Measurements from ENCODE around the gene FYN. TPM values are rescaled to one million over a fixed set of nuclear protein-coding genes. Genes with fewer than 3 reads are reported as not detected.
"Not testable (repeated sequence)": the region's sequence is repeated elsewhere in the genome, so short reads cannot be mapped to it uniquely, and the experiment has no call there.

FYN gene
- total and polyA plus RNA-seq, 2 experiments from 2014 or later = 58.6 to 166 TPM

DNA sequence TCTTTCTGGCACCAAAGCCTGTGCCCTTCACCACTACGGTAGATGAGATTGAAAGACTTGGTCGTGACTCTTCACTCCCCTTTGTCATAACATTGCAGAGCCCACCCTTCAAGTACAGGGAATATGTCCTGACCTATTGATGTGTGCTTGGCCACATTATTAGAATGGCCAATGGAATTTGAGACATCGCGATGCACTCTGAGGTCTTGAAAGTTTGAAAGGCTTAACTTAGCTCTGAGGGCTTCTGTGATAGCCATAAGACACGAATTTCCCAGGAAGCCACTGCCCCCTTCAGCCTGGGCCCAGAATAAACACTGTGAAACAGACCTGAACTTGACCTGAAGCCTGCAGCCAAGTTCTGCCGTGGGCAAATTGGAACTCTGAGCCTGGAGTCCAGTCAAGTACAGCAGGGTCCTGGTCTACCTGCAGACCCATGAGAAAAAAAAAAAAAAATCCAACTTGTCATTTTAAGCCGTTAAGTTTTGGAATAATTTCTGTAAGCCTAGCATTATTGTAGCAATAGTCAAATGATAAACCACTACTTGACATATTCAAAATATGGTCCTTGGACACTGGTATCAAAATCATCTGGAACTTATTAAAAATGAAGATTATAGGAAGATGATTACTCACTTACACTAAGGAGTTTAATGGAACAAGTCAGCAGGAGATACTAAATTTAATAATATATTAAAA lies 230.6 kb downstream of the FYN start:
- H3K9ac ChIP-seq = no peak overlapping the region
- DNase-seq = peak; percentile 79
- H3F3A ChIP-seq (ENCODE audit: insufficient read depth) = peaks cover 4% of the 10 kb centered on the region; the same call in 1 of the 2 replicates
- H3K27me3 ChIP-seq (replicated peaks; ENCODE audit: insufficient read depth) = no peaks in the 10 kb centered on the region
- no peaks in the 10 kb centered on the region for H3K79me2 ChIP-seq (ENCODE audit: insufficient read depth)
- 37 to 44% methylated on average over 7 of the region's 7 CpGs for WGBS, 2 experiments (ENCODE audit: low coverage in 1 of 2, low lambda C conversion rate in 2 of 2, missing lambda C conversion rate in 2 of 2)
- no peaks in the 10 kb centered on the region for H4K20me1 ChIP-seq (ENCODE audit: insufficient read depth)
- H3K4me3 ChIP-seq = no peak overlapping the region
- no peak overlapping the region for H3K27ac ChIP-seq
- H2AFZ ChIP-seq = no peak overlapping the region
- TF ChIP-seq EZH2phosphoT487 (IDR thresholded peaks at IDR 0.05; ENCODE audit: insufficient read depth, low read depth) = no peak
- TF ChIP-seq EZH2 (IDR thresholded peaks at IDR 0.05; ENCODE audit: insufficient read depth, poor library complexity, severe bottlenecking) = no peak
- no peaks in the 10 kb centered on the region for H3K9me3 ChIP-seq (ENCODE audit: low read depth)
- H3K4me2 ChIP-seq (ENCODE audit: unreplicated experiment) = no peak overlapping the region
- no peaks in the 10 kb centered on the region for H3K9me2 ChIP-seq (ENCODE audit: insufficient read depth)
- H3K4me1 ChIP-seq (ENCODE audit: insufficient read depth) = peaks cover 4% of the 10 kb centered on the region; the same call in 1 of the 2 replicates
- in situ Hi-C loops (cut with MboI) = no loop called here
- no peaks in the 10 kb centered on the region for H3K36me3 ChIP-seq (ENCODE audit: low read depth)

DNA sequence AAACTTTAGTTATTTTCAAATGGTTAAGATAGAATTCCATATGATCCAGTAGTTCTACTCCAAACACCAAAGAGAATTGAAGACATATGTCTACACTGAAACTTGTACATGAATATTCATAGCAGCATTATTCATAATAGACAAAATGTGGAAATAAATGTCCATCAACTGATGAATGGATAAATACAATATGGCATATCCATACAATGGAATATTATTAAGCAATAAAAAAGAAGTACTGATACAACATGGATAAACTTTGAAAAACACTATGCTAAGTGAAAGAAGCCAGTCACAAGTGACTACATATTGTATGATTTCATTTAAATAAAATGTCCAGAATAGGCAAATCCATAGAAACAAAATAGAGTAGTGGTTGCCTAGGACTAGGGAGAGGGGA lies 234.0 kb downstream of the FYN start:
- H3K9ac ChIP-seq = no peak overlapping the region
- H3K36me3 ChIP-seq (ENCODE audit: low read depth) = no peaks in the 10 kb centered on the region
- TF ChIP-seq EZH2 (IDR thresholded peaks at IDR 0.05; ENCODE audit: insufficient read depth, poor library complexity, severe bottlenecking) (no peak), EZH2phosphoT487 (IDR thresholded peaks at IDR 0.05; ENCODE audit: insufficient read depth, low read depth) (no peak)
- no peak for DNase-seq
- H3K79me2 ChIP-seq (ENCODE audit: insufficient read depth) = no peaks in the 10 kb centered on the region
- no peaks in the 10 kb centered on the region for H3K4me1 ChIP-seq (ENCODE audit: insufficient read depth)
- H3K27me3 ChIP-seq (replicated peaks; ENCODE audit: insufficient read depth) = no peaks in the 10 kb centered on the region
- no peak overlapping the region for H3K27ac ChIP-seq
- in situ Hi-C loops (cut with MboI) = no loop called here
- H3F3A ChIP-seq (ENCODE audit: insufficient read depth) = no peaks in the 10 kb centered on the region
- H3K9me3 ChIP-seq (ENCODE audit: low read depth) = no peaks in the 10 kb centered on the region
- no peaks in the 10 kb centered on the region for H3K9me2 ChIP-seq (ENCODE audit: insufficient read depth)
- H3K4me2 ChIP-seq (ENCODE audit: unreplicated experiment) = no peak overlapping the region
- H3K4me3 ChIP-seq = no peak overlapping the region
- no peak overlapping the region for H2AFZ ChIP-seq
- H4K20me1 ChIP-seq (ENCODE audit: insufficient read depth) = no peaks in the 10 kb centered on the region

DNA sequence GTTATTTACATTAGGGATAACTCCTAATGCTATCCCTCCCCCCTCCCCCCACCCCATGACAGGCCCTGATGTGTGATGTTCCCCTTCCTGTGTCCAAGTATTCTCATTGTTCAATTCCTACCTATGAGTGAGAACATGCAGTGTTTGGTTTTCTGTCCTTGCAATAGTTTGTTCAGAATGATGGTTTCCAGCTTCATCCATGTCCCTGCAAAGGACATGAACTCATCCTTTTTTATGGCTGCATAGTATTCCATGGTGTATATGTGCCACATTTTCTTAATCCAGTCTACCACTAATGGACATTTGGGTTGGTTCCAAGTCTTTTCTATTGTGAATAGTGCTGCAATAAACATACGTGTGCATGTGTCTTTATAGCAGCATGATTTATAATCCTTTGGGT lies 238.3 kb downstream of the FYN start:
- H3K27ac ChIP-seq; H3K27me3 ChIP-seq (replicated peaks; ENCODE audit: insufficient read depth); H3K4me3 ChIP-seq; H2AFZ ChIP-seq; in situ Hi-C loops (cut with MboI); H3K36me3 ChIP-seq (ENCODE audit: low read depth); DNase-seq; H3K4me2 ChIP-seq (ENCODE audit: unreplicated experiment); H3K9me3 ChIP-seq (ENCODE audit: low read depth); H3K4me1 ChIP-seq (ENCODE audit: insufficient read depth); H3K9me2 ChIP-seq (ENCODE audit: insufficient read depth); H3F3A ChIP-seq (ENCODE audit: insufficient read depth); H4K20me1 ChIP-seq (ENCODE audit: insufficient read depth); H3K79me2 ChIP-seq (ENCODE audit: insufficient read depth); H3K9ac ChIP-seq: not testable (repeated sequence)
- WGBS, 2 experiments (ENCODE audit: low coverage in 1 of 2, low lambda C conversion rate in 2 of 2, missing lambda C conversion rate in 2 of 2) = 88 to 100% methylated on average over 1 of the region's 1 CpG

DNA sequence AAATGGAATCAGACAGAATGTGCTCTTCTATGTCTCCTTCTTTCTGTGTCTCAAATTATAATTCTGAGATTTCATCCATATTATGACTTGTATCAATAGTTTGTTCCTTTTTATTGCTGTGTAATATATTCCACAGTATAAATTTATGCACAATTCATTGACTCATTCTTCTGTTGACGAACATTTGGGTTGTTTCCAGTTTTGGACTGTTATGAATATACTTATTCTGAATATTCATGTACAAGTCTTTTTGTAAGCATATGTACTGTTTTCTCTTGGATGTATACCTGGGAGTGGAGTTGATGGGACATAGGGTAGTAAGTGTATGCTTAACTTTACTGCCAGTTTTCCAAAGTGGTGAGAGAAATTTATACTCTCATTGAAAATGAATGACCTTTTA lies 239.4 kb downstream of the FYN start:
- H3K79me2 ChIP-seq (ENCODE audit: insufficient read depth) = no peaks in the 10 kb centered on the region
- H3K4me2 ChIP-seq (ENCODE audit: unreplicated experiment) = no peak overlapping the region
- H3K4me1 ChIP-seq (ENCODE audit: insufficient read depth) = peaks cover 2% of the 10 kb centered on the region
- WGBS, 2 experiments (ENCODE audit: low coverage in 1 of 2, low lambda C conversion rate in 2 of 2, missing lambda C conversion rate in 2 of 2) = 23% methylated on average over 1 of the region's 1 CpG
- H3K9me3 ChIP-seq (ENCODE audit: low read depth) = no peaks in the 10 kb centered on the region
- H3K27me3 ChIP-seq (replicated peaks; ENCODE audit: insufficient read depth) = no peaks in the 10 kb centered on the region
- H3K36me3 ChIP-seq (ENCODE audit: low read depth) = no peaks in the 10 kb centered on the region
- no peak overlapping the region for H3K9ac ChIP-seq
- no peak overlapping the region for H3K4me3 ChIP-seq
- no peaks in the 10 kb centered on the region for H4K20me1 ChIP-seq (ENCODE audit: insufficient read depth)
- in situ Hi-C loops (cut with MboI) = no loop called here
- peaks cover 7% of the 10 kb centered on the region; the same call in 1 of the 2 replicates for H3F3A ChIP-seq (ENCODE audit: insufficient read depth)
- no peak overlapping the region for H3K27ac ChIP-seq
- no peaks in the 10 kb centered on the region for H3K9me2 ChIP-seq (ENCODE audit: insufficient read depth)
- H2AFZ ChIP-seq = no peak overlapping the region
- TF ChIP-seq EZH2 (IDR thresholded peaks at IDR 0.05; ENCODE audit: insufficient read depth, poor library complexity, severe bottlenecking) (no peak), EZH2phosphoT487 (IDR thresholded peaks at IDR 0.05; ENCODE audit: insufficient read depth, low read depth) (no peak)
- DNase-seq = peak; percentile 24
